Measurements from ENCODE around the gene MMS19. TPM values are rescaled to one million over a fixed set of nuclear protein-coding genes. Genes with fewer than 3 reads are reported as not detected.

MMS19 gene
- polyA plus RNA-seq, 2 donors: 37.8 to 45.1 TPM

DNA sequence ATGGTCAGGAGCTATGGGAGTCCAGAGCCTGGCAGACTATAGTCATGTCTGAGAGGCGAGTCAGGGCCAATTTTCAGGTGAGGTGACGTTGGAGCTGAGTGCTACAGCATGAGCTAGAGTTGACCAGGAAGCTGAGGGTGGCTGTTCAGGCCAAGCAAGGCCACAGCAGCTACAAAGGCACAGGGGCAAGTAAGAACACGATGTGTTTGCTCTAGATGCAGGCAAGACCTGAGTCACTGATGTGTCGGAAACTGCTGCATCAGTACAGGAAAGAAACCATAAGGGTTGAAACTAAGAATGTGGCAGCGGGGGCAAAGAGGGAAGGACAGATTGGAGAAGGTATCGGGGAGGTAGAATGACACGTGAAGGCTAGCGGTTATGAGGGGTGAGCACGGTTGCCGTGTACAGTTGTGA, 85.3 kb downstream of the MMS19 start:
- H3K4me3 ChIP-seq (ENCODE audit: low read depth in 1 of 2, low read length in 2 of 2): no peak overlapping the region
- 45 to 61% methylated on average over 10 of the region's 10 CpGs for WGBS, 2 donors
- no peaks in the 10 kb centered on the region for H3K27me3 ChIP-seq (ENCODE audit: control insufficient read depth in 1 of 2, insufficient read depth in 2 of 2, low read length in 2 of 2)
- no peaks in the 10 kb centered on the region for H3K36me3 ChIP-seq (ENCODE audit: control insufficient read depth in 2 of 2, insufficient read depth in 2 of 2, low read length in 1 of 2)
- no peaks in the 10 kb centered on the region for H3K9me3 ChIP-seq (ENCODE audit: control insufficient read depth in 2 of 2, insufficient read depth in 1 of 2, low read depth in 1 of 2, low read length in 1 of 2)
- peak overlapping the region; percentile 94 to 95 for H3K27ac ChIP-seq (ENCODE audit: low read depth in 2 of 2, low read length in 1 of 2)
- peaks cover 0 to 5% of the 10 kb centered on the region in 2 donors for H3K4me1 ChIP-seq (ENCODE audit: control insufficient read depth in 2 of 2, insufficient read depth in 2 of 2, low read length in 1 of 2)

DNA sequence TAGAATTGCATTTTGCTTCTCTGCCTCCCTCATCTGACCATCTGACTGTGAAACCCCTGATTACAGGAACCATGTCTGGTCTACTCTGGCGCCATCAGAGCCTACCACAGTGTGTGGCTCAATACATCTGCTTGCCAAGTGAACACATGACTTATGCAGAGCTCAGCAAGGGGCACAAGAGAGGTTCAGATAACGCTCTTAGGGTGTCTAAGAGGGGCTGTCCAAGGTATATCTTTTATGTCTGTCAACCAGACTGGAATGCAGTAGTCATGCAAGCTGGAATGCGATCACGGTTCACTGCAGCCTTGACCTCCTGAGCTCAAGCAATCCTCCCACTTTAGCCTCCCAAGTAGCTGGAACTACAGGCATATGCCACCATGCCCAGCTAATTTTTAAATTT, 86.8 kb downstream of the MMS19 start:
- WGBS, 2 donors: 77 to 83% methylated on average over 4 of the region's 4 CpGs
- Histone ChIP-seq H3K4me3 (ENCODE audit: low read depth in 1 of 2, low read length in 2 of 2) (no peak overlapping the region), H3K27ac (ENCODE audit: low read depth in 2 of 2, low read length in 1 of 2) (peak overlapping the region in 1 of 2 donors; percentile 8), H3K9me3 (ENCODE audit: control insufficient read depth in 2 of 2, insufficient read depth in 1 of 2, low read depth in 1 of 2, low read length in 1 of 2) (no peaks in the 10 kb centered on the region), H3K36me3 (ENCODE audit: control insufficient read depth in 2 of 2, insufficient read depth in 2 of 2, low read length in 1 of 2) (no peaks in the 10 kb centered on the region), H3K27me3 (ENCODE audit: control insufficient read depth in 1 of 2, insufficient read depth in 2 of 2, low read length in 2 of 2) (no peaks in the 10 kb centered on the region), H3K4me1 (ENCODE audit: control insufficient read depth in 2 of 2, insufficient read depth in 2 of 2, low read length in 1 of 2) (peaks cover 0 to 5% of the 10 kb centered on the region in 2 donors)

DNA sequence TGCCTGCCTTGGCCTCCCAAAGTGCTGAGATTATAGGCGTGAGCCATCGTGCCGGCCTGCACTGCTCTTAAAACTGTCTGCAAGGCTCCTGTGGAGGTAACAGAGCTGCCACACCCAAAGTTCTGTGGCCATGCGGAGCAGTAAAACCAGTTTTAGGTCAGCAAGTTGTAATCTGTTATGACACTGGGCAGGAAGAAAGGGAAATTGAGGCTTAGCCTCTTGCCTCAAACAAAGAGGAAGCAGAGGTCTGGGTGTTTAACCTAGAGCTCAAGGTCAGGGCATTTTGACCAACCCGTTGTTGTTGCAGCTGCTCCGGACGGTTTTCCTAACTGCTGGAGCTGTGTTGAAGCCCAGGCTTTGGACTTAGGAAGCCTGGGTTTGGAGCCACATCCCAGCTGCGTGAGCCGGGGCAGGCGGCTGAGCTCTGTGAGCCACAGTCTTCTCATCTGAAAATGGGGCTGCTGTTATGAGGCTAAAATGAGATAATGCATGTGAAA, 89.7 kb downstream of the MMS19 start:
- no peaks in the 10 kb centered on the region for H3K36me3 ChIP-seq (ENCODE audit: control insufficient read depth in 2 of 2, insufficient read depth in 2 of 2, low read length in 1 of 2)

More for the DNA sequence above, 89.7 kb downstream of the MMS19 start:
- Histone ChIP-seq H3K9me3 (ENCODE audit: control insufficient read depth in 2 of 2, insufficient read depth in 1 of 2, low read depth in 1 of 2, low read length in 1 of 2) (no peaks in the 10 kb centered on the region), H3K27me3 (ENCODE audit: control insufficient read depth in 1 of 2, insufficient read depth in 2 of 2, low read length in 2 of 2) (no peaks in the 10 kb centered on the region), H3K27ac (ENCODE audit: low read depth in 2 of 2, low read length in 1 of 2) (peak overlapping the region; percentile 89 to 94), H3K4me3 (ENCODE audit: low read depth in 1 of 2, low read length in 2 of 2) (no peak overlapping the region), H3K4me1 (ENCODE audit: control insufficient read depth in 2 of 2, insufficient read depth in 2 of 2, low read length in 1 of 2) (peaks cover 0 to under 1% of the 10 kb centered on the region in 2 donors)
- WGBS, 2 donors: 49 to 50% methylated on average over 10 of the region's 10 CpGs

Other genes with a start within 250 kb of the MMS19 start
- gene ARHGAP19, start 205.8 kb downstream of the MMS19 start, polyA plus RNA-seq: 1 to 10 TPM; 1.5 to 3.4 TPM
- 1 to 10 TPM; 1.2 to 1.8 TPM for gene FRAT1, start 179.2 kb downstream of the MMS19 start, polyA plus RNA-seq
- gene FRAT2, start 163.7 kb downstream of the MMS19 start, polyA plus RNA-seq: 1 to 10 TPM; 7.2 to 9.6 TPM
- gene RRP12, start 97.1 kb downstream of the MMS19 start, polyA plus RNA-seq: 10 to 100 TPM; 11.8 to 13.7 TPM
- 100 to 1,000 TPM in 1 of 2 donors, 10 to 100 TPM in 1; 72.5 to 354 TPM for gene PGAM1, start 72.2 kb downstream of the MMS19 start, polyA plus RNA-seq
- 10 to 100 TPM; 28.8 to 32.4 TPM for gene EXOSC1, start 52.4 kb downstream of the MMS19 start, polyA plus RNA-seq
- gene ZDHHC16, start 52.2 kb downstream of the MMS19 start, polyA plus RNA-seq: 10 to 100 TPM; 18.1 to 20.5 TPM
- gene UBTD1, start 502 bp upstream of the MMS19 start, polyA plus RNA-seq: 1 to 10 TPM; 5.8 to 6.7 TPM
- gene ANKRD2, start 74.4 kb upstream of the MMS19 start, polyA plus RNA-seq: under 1 TPM; 0.43 to 0.46 TPM
- gene HOGA1, start 86.0 kb upstream of the MMS19 start, polyA plus RNA-seq: 1 to 10 TPM in 1 of 2 donors, under 1 TPM in 1; 0.78 to 1.4 TPM
- gene C10orf62, start 91.3 kb upstream of the MMS19 start, polyA plus RNA-seq: under 1 TPM in 1 of 2 donors, not detected in 1; 0.10 TPM
- 1 to 10 TPM; 1.1 to 1.8 TPM for gene MORN4, start 135.1 kb upstream of the MMS19 start, polyA plus RNA-seq
- gene PI4K2A, start 142.2 kb upstream of the MMS19 start, polyA plus RNA-seq: 10 to 100 TPM; 11.5 to 19.9 TPM
- gene AVPI1, start 188.8 kb upstream of the MMS19 start, polyA plus RNA-seq: 10 to 100 TPM in 1 of 2 donors, 1 to 10 TPM in 1; 9.8 to 15.3 TPM
- 1 to 10 TPM; 6.4 to 9.6 TPM for gene MARVELD1, start 215.3 kb upstream of the MMS19 start, polyA plus RNA-seq
- gene ZFYVE27, start 238.7 kb upstream of the MMS19 start, polyA plus RNA-seq: 10 to 100 TPM in 1 of 2 donors, 1 to 10 TPM in 1; 9.6 to 14.3 TPM

All from esophagus (tissue), 2 donors.